IMR-90 (cell line): ENCODE data around the gene KCNQ1. TPM values are rescaled to one million over a fixed set of nuclear protein-coding genes. Genes with fewer than 3 reads are reported as not detected.

Experiments
- ATAC-seq: fragments of 200-7000 bp; cut with Tn5 transposase; 2 replicates; pipeline ENCODE4 v1.9.1; 2020; ENCODE audit warnings: low read depth, mild to moderate bottlenecking, moderate library complexity
- BruUV-seq: library from RNA; stranded (reverse); fragments of 400-500 nt; replicated peaks from 2 replicates; lab custom pipeline; 2021; lab: Mats Ljungman, UMichigan
- CTCF ChIA-PET: fragments of 300-600 bp; formaldehyde crosslinking; extraction: SDS; loops from one replicate; lab custom pipeline; 2021; ENCODE audit warnings: antibody characterized with exemption; lab: Yijun Ruan, JAX
- POLR2A ChIA-PET: fragments of 300-600 bp; sonication (Branson Sonifier 250); formaldehyde crosslinking; loops from one replicate; lab custom pipeline; 2022; ENCODE audit warnings: antibody characterized with exemption; ENCODE audit not compliant: unreplicated experiment; lab: Charles Lee
- DNase-seq: peaks from one replicate; pipeline ENCODE4 v3.0.0; 2013
- H2AFZ ChIP-seq: replicated peaks from 2 replicates; pipeline ENCODE3; 2013; ENCODE audit warnings: low read length, mild to moderate bottlenecking; ENCODE audit not compliant: poor library complexity
- H2AK5ac ChIP-seq: 2 replicates; pipeline ENCODE4 v1.6.1; 2013; ENCODE audit warnings: low read depth, low read length, inconsistent platforms
- H2AK9ac ChIP-seq: replicated peaks from 2 replicates; pipeline ENCODE3; 2013; ENCODE audit warnings: mild to moderate bottlenecking, low read depth, low read length, moderate library complexity; ENCODE audit not compliant: poor library complexity
- H2BK120ac ChIP-seq: 2 replicates; pipeline ENCODE4 v1.6.1; 2013; ENCODE audit warnings: low read depth, low read length, inconsistent platforms
- H2BK15ac ChIP-seq: 3 replicates; pipeline ENCODE4 v1.6.1; 2013; ENCODE audit warnings: low read depth, low read length, inconsistent platforms
- H2BK20ac ChIP-seq: 2 replicates; pipeline ENCODE4 v1.6.1; 2013; ENCODE audit warnings: low read depth, mild to moderate bottlenecking, inconsistent platforms, low read length, moderate library complexity
- H2BK5ac ChIP-seq: 2 replicates; pipeline ENCODE4 v1.6.1; 2013; ENCODE audit warnings: mild to moderate bottlenecking, low read depth, low read length, inconsistent platforms; ENCODE audit not compliant: poor library complexity, severe bottlenecking
- H3K14ac ChIP-seq: replicated peaks from 2 replicates; pipeline ENCODE4 v1.6.1; 2013; ENCODE audit warnings: low read depth, low read length, inconsistent platforms
- H3K18ac ChIP-seq: 2 replicates; pipeline ENCODE4 v1.6.1; 2013; ENCODE audit warnings: low read depth, low read length, control low read depth
- H3K23ac ChIP-seq: 2 replicates; pipeline ENCODE4 v1.6.1; 2013; ENCODE audit warnings: low read depth, low read length, inconsistent platforms
- H3K27ac ChIP-seq: 2 replicates; pipeline ENCODE4 v1.5.1; 2013; ENCODE audit warnings: mild to moderate bottlenecking, control low read depth, low read length; ENCODE audit not compliant: insufficient read depth
- H3K27me3 ChIP-seq: 2 replicates; pipeline ENCODE4 v1.6.1; 2013; ENCODE audit warnings: low read length; ENCODE audit not compliant: control insufficient read depth, insufficient read depth
- H3K36me3 ChIP-seq: 2 replicates; pipeline ENCODE4 v1.6.1; 2013; ENCODE audit warnings: low read length, mixed read lengths; ENCODE audit not compliant: control insufficient read depth, insufficient read depth
- H3K4ac ChIP-seq: 2 replicates; pipeline ENCODE4 v1.6.1; 2013; ENCODE audit warnings: low read depth, low read length, inconsistent platforms
- H3K4me1 ChIP-seq: 2 replicates; pipeline ENCODE4 v1.6.1; 2013; ENCODE audit warnings: low read length, mixed read lengths; ENCODE audit not compliant: control insufficient read depth, insufficient read depth
- H3K4me2 ChIP-seq: 2 replicates; pipeline ENCODE4 v1.6.1; 2013; ENCODE audit warnings: low read depth, mild to moderate bottlenecking, control low read depth, low read length, moderate library complexity
- H3K4me3 ChIP-seq: 2 replicates; pipeline ENCODE4 v1.5.1; 2013; ENCODE audit warnings: low read depth, mild to moderate bottlenecking, control low read depth, low read length, moderate library complexity; ENCODE audit not compliant: insufficient read depth
- H3K56ac ChIP-seq: 2 replicates; pipeline ENCODE4 v1.6.1; 2013; ENCODE audit warnings: low read length, inconsistent platforms; ENCODE audit not compliant: insufficient read depth; ENCODE audit errors: extremely low read depth
- H3K79me1 ChIP-seq, 2 experiments: 2 replicates each; pipeline ENCODE4 v1.6.1; 2013; ENCODE audit warnings: low read length in 2 of 2, inconsistent platforms in 1 of 2, low read depth in 1 of 2
- H3K9ac ChIP-seq: 2 replicates; pipeline ENCODE4 v1.6.1; 2013; ENCODE audit warnings: low read depth, low read length, control low read depth
- H3K9me1 ChIP-seq: 2 replicates; pipeline ENCODE4 v1.6.1; 2013; ENCODE audit warnings: low read length, inconsistent platforms; ENCODE audit not compliant: insufficient read depth
- H3K9me3 ChIP-seq: 2 replicates; pipeline ENCODE4 v1.6.1; 2013; ENCODE audit warnings: low read length; ENCODE audit not compliant: control insufficient read depth, insufficient read depth
- H4K20me1 ChIP-seq: 2 replicates; pipeline ENCODE4 v1.6.1; 2013; ENCODE audit warnings: low read length, inconsistent platforms; ENCODE audit not compliant: insufficient read depth
- H4K5ac ChIP-seq: 2 replicates; pipeline ENCODE4 v1.6.1; 2013; ENCODE audit warnings: mild to moderate bottlenecking, low read depth, low read length, control low read depth
- H4K8ac ChIP-seq, 2 experiments: 2 replicates each; pipeline ENCODE4 v1.6.1; 2013; ENCODE audit warnings: low read depth in 2 of 2, low read length in 2 of 2, control low read depth in 1 of 2, inconsistent platforms in 1 of 2
- H4K91ac ChIP-seq: 2 replicates; pipeline ENCODE4 v1.6.1; 2013; ENCODE audit warnings: low read depth, low read length, inconsistent platforms; ENCODE audit not compliant: insufficient read depth
- MAFK ChIP-seq: IDR thresholded peaks from 2 replicates; pipeline ENCODE4 v1.6.1; 2012; ENCODE audit warnings: low read depth, low read length, improper control_type of control experiment
- MAZ ChIP-seq: IDR thresholded peaks from 2 replicates; pipeline ENCODE4 v1.6.1; 2012; ENCODE audit warnings: low read depth, mild to moderate bottlenecking, low read length, improper control_type of control experiment, moderate library complexity, borderline replicate concordance
- MXI1 ChIP-seq: IDR thresholded peaks from 2 replicates; pipeline ENCODE4 v1.6.1; 2012; ENCODE audit warnings: low read depth, mild to moderate bottlenecking, low read length, moderate library complexity, borderline replicate concordance
- POLR2A ChIP-seq: IDR thresholded peaks from 2 replicates; pipeline ENCODE4 v1.6.1; 2012; ENCODE audit warnings: mild to moderate bottlenecking, low read depth, low read length
- RAD21 ChIP-seq: IDR thresholded peaks from 2 replicates; pipeline ENCODE4 v1.6.1; 2012; ENCODE audit warnings: low read length, improper control_type of control experiment
- USF2 ChIP-seq: fragments of 150-350 bp; IDR thresholded peaks from 2 replicates; pipeline ENCODE4 v1.6.1; 2017; ENCODE audit warnings: mild to moderate bottlenecking, antibody characterized with exemption, low read length, low read depth
- WGBS, 2 experiments: methylation state at CpG; one replicate each; pipeline versions ENCODE4 v1.1.5 to v1.1.7; 2013; ENCODE audit warnings: missing lambda C conversion rate in 2 of 2; ENCODE audit not compliant: insufficient read length in 1 of 2; ENCODE audit errors: extremely low coverage in 2 of 2; 5-methylcytosine and 5-hydroxymethylcytosine counted together
- dilution Hi-C: fragments of 300-500 bp; cut with HindIII; formaldehyde crosslinking; loops from one replicate; pipeline ENCODE4 v1.14.3; 2018; ENCODE audit warnings: low sequenced_read_pairs; ENCODE audit not compliant: unreplicated experiment
- in situ Hi-C: fragments of 300-500 bp; cut with MboI; formaldehyde crosslinking; loops from 3 replicates; pipeline ENCODE4 v1.14.3; 2019; ENCODE audit warnings: low sequenced_read_pairs, inconsistent platforms, mixed read lengths
- intact Hi-C: fragments of 100-400 bp; cut with micrococcal nuclease; formaldehyde crosslinking; loops from 2 replicates; pipeline ENCODE4 v1.10.0; 2022
- polyA plus RNA-seq, 3 experiments: library from polyadenylated mRNA; depleted of rRNA; stranded (reverse); fragments of >200 nt; gene quantifications; 2 replicates each; pipeline ENCODE4 v1.2.3, GENCODE V29; 2012; ENCODE audit warnings: low replicate concordance in 1 of 3
- total RNA-seq: library from RNA; depleted of rRNA; stranded (reverse); fragments of >200 nt; gene quantifications from 2 replicates; pipeline ENCODE4 v1.2.3, GENCODE V29; 2012

KCNQ1 gene
- total and polyA plus RNA-seq, 2 of the 4 experiments (the other 2 are of a cell fraction) = 0.07 TPM; not detected in 1

GRCh38 chr11:2885678-2886081 is 440.9 kb downstream of the KCNQ1 start, which contains the start of gene CDKN1C:
Gene CDKN1C (minus strand): TSS chr11:2885775. CDS start chr11:2885456, 319 bp downstream.
- Histone ChIP-seq H2AFZ (peak within 1 kb of the TSS; percentile 95), H2BK15ac (no peak within 1 kb of the TSS), H4K5ac (peak within 1 kb of the TSS; percentile 51; the same call in 1 of the 2 replicates), H3K14ac (peak within 1 kb of the TSS; percentile 56), H3K9me3 (no peaks in the 10 kb centered on the region), H4K91ac (no peak within 1 kb of the TSS; the same call in 1 of the 2 replicates), H3K9ac (peak within 1 kb of the TSS; percentile 66), H3K36me3 (peaks cover 3% of the 10 kb centered on the region; the same call in 1 of the 2 replicates), H3K9me1 (no peaks in the 10 kb centered on the region; the same call in 1 of the 2 replicates), H3K4me2 (peak within 1 kb of the TSS; percentile 84), H3K4me1 (peaks cover 13% of the 10 kb centered on the region), H3K18ac (no peak within 1 kb of the TSS; the same call in 1 of the 2 replicates), H2BK20ac (no peak within 1 kb of the TSS), H3K79me1 (peaks cover 0 to 3% of the 10 kb centered on the region in 2 experiments; a peak in 1 of 4 replicates), H3K27ac (peak within 1 kb of the TSS; percentile 44), H4K8ac (no peak within 1 kb of the TSS; a peak in 1 of 4 replicates), H2BK120ac (no peak within 1 kb of the TSS), H2BK5ac (peak within 1 kb of the TSS; percentile 14), H2AK5ac (0 out of 2 replicates have a peak within 1 kb of the TSS, but pooled peaks have one; percentile 56), H3K23ac (peak within 1 kb of the TSS; percentile 86), H4K20me1 (peaks cover 12% of the 10 kb centered on the region), H3K27me3 (no peaks in the 10 kb centered on the region; the same call in 1 of the 2 replicates), H3K4ac (peak within 1 kb of the TSS; percentile 64; the same call in 1 of the 2 replicates), H3K56ac (no peak within 1 kb of the TSS), H2AK9ac (peak within 1 kb of the TSS; percentile 92), H3K4me3 (peak within 1 kb of the TSS; percentile 86)
- ChIA-PET CTCF (interaction anchor here (11.0 kb wide), 1 partner anchor 353 kb away, joined by 116 read pairs; no protein-coding TSS in a partner anchor), POLR2A (interaction anchor here (1.0 kb wide), 1 partner anchor 352 kb away, joined by 4 read pairs; no protein-coding TSS in a partner anchor)
- intact Hi-C loops (loop anchor here (2.0 to 5.0 kb wide), 3 partner anchors 59 to 238 kb away; no protein-coding TSS in a partner anchor), in situ Hi-C loops (loop anchor here (5.0 to 25.0 kb wide), 2 partner anchors 353 to 698 kb away; no protein-coding TSS in a partner anchor), dilution Hi-C loops (no loop called here)
- WGBS, 2 experiments = 5% methylated on average over 4 of the region's 61 CpGs; no CpG with 5 or more reads in 1 of the 2 experiments
- ATAC-seq (peak; percentile 79), DNase-seq (peak; percentile 69)
- BruUV-seq = no TSS peak
- no peak for TF ChIP-seq MXI1
- TF ChIP-seq USF2 = no peak
- TF ChIP-seq MAFK = no peak
- no peak for TF ChIP-seq RAD21
- TF ChIP-seq POLR2A = peak; percentile 79
- peak; percentile 38; the same call in 1 of the 2 replicates for TF ChIP-seq MAZ
